Epithelial cell of umbilical artery (primary cell): ENCODE results near the gene EDN1. TPM values are rescaled to one million over a fixed set of nuclear protein-coding genes. Genes with fewer than 3 reads are reported as not detected.

Source experiments
- total RNA-seq: library from RNA; depleted of rRNA; stranded (reverse); fragments of >200 nt; gene quantifications from 2 replicates; pipeline ENCODE4 v1.2.3, GENCODE V29; 2014

EDN1 gene
- 229 and 433 TPM in 2 replicates for total RNA-seq

GRCh38 chr6:12289933-12290820, at the start of gene EDN1:
Gene EDN1 (plus strand): TSS chr6:12290361. CDS start chr6:12290630, 269 bp downstream.

